Keratinocyte (primary cell): Measurements from ENCODE around the gene ACTN4. TPM values are rescaled to one million over a fixed set of nuclear protein-coding genes. Genes with fewer than 3 reads are reported as not detected.

Experiments
- DNase-seq: peaks from one replicate; pipeline ENCODE4 v3.0.0-alpha.2; 2011; ENCODE audit warnings: low read depth, missing footprints, low spot score
- FAIRE-seq: peaks from 2 replicates; lab custom pipeline; 2011; peaks lifted over from hg19 to GRCh38; lab: Jason Lieb, UNC
- H2AFZ ChIP-seq: 2 replicates; pipeline ENCODE4 v1.6.0; 2012; ENCODE audit warnings: low read length, control low read depth, inconsistent platforms; ENCODE audit not compliant: control insufficient read depth
- H3K27ac ChIP-seq: 2 replicates; pipeline ENCODE4 v1.5.1; 2011; ENCODE audit warnings: low read length; ENCODE audit not compliant: control insufficient read depth, insufficient read depth
- H3K27me3 ChIP-seq: 3 replicates; pipeline ENCODE4 v1.6.0; 2011; ENCODE audit warnings: low read length; ENCODE audit not compliant: control insufficient read depth, insufficient read depth; ENCODE audit errors: extremely low read depth
- H3K36me3 ChIP-seq, 2 experiments: 2 replicates in 1 of 2; 3 replicates in 1 of 2; pipeline ENCODE4 v1.5.1; 2011; ENCODE audit warnings: low read length in 2 of 2, mild to moderate bottlenecking in 1 of 2; ENCODE audit not compliant: control insufficient read depth in 2 of 2, insufficient read depth in 2 of 2; ENCODE audit errors: extremely low read depth in 1 of 2
- H3K4me1 ChIP-seq: 3 replicates; pipeline ENCODE4 v1.5.1; 2011; ENCODE audit warnings: low read length; ENCODE audit not compliant: control insufficient read depth, insufficient read depth; ENCODE audit errors: extremely low read depth
- H3K4me2 ChIP-seq: 3 replicates; pipeline ENCODE4 v1.6.0; 2011; ENCODE audit warnings: low read depth, low read length; ENCODE audit not compliant: control insufficient read depth, insufficient read depth; ENCODE audit errors: extremely low read depth
- H3K4me3 ChIP-seq, 3 experiments: fragments of 200-600 bp in 1 of 3; sonication (generic) in 1 of 3; 2 replicates in 2 of 3; 3 replicates in 1 of 3; pipeline ENCODE4 v1.5.1; 2011 to 2016; ENCODE audit warnings: low read length in 3 of 3, mild to moderate bottlenecking in 3 of 3, control low read depth in 2 of 3, inconsistent platforms in 1 of 3, low read depth in 1 of 3, mixed read lengths in 1 of 3, mixed run types in 1 of 3, moderate library complexity in 1 of 3; ENCODE audit not compliant: control insufficient read depth in 2 of 3, insufficient read depth in 2 of 3; ENCODE audit errors: extremely low read depth in 1 of 3
- H3K79me2 ChIP-seq: 2 replicates; pipeline ENCODE4 v1.6.0; 2012; ENCODE audit warnings: low read length; ENCODE audit not compliant: control insufficient read depth, insufficient read depth
- H3K9ac ChIP-seq: 3 replicates; pipeline ENCODE4 v1.6.0; 2011; ENCODE audit warnings: low read length; ENCODE audit not compliant: control insufficient read depth, insufficient read depth; ENCODE audit errors: extremely low read depth
- H3K9me1 ChIP-seq: 3 replicates; pipeline ENCODE4 v1.6.0; 2011; ENCODE audit warnings: low read length; ENCODE audit not compliant: control insufficient read depth, insufficient read depth; ENCODE audit errors: extremely low read depth
- H3K9me3 ChIP-seq: 2 replicates; pipeline ENCODE4 v1.5.1; 2012; ENCODE audit warnings: low read depth, low read length; ENCODE audit not compliant: control insufficient read depth
- H4K20me1 ChIP-seq: 3 replicates; pipeline ENCODE4 v1.6.0; 2011; ENCODE audit warnings: low read length; ENCODE audit not compliant: control insufficient read depth, insufficient read depth; ENCODE audit errors: extremely low read depth
- EZH2 ChIP-seq: IDR thresholded peaks from one replicate; pipeline ENCODE4 v1.6.1; 2012; ENCODE audit warnings: inconsistent platforms, mild to moderate bottlenecking, low read length, moderate library complexity
- dilution Hi-C: fragments of 300-500 bp; cut with MboI; formaldehyde crosslinking; loops from one replicate; pipeline ENCODE4 v1.7.0; 2020; ENCODE audit warnings: low sequenced_read_pairs; ENCODE audit not compliant: extremely low pct_ligation_motif_present
- polyA plus RNA-seq, 5 experiments: library from polyadenylated mRNA; depleted of rRNA in 3 of 5; stranded (reverse) in 3 of 5; stranded (forward) in 1 of 5; unstranded in 1 of 5; fragments of >200 nt; gene quantifications; 1 replicate in 1 of 5; 2 replicates in 3 of 5; 3 replicates in 1 of 5; pipeline versions ENCODE4 v1.2.1 to v1.2.3, GENCODE V29; 2011 to 2012; ENCODE audit warnings: missing spikeins in 2 of 5, low read depth in 1 of 5, low replicate concordance in 1 of 5
- TF ChIP-seq, protein P1 (sequence below), 3 experiments: IDR thresholded peaks in 1 of 3; conservative IDR thresholded peaks in 1 of 3; optimal IDR thresholded peaks in 1 of 3; 2 replicates in 2 of 3; 3 replicates in 1 of 3; pipeline versions ENCODE3 to v1.5.1; 2011; ENCODE audit warnings: low read length in 3 of 3, mild to moderate bottlenecking in 3 of 3, moderate library complexity in 2 of 3, control low read depth in 1 of 3, inconsistent platforms in 1 of 3; ENCODE audit not compliant: insufficient read depth in 2 of 3; ENCODE audit errors: extremely low read depth in 1 of 3

The ACTN4 gene
- polyA plus RNA-seq, 1 donor (not counting 4 experiments of a cell fraction or from before 2014, with no cell fraction given), result 463 TPM

DNA sequence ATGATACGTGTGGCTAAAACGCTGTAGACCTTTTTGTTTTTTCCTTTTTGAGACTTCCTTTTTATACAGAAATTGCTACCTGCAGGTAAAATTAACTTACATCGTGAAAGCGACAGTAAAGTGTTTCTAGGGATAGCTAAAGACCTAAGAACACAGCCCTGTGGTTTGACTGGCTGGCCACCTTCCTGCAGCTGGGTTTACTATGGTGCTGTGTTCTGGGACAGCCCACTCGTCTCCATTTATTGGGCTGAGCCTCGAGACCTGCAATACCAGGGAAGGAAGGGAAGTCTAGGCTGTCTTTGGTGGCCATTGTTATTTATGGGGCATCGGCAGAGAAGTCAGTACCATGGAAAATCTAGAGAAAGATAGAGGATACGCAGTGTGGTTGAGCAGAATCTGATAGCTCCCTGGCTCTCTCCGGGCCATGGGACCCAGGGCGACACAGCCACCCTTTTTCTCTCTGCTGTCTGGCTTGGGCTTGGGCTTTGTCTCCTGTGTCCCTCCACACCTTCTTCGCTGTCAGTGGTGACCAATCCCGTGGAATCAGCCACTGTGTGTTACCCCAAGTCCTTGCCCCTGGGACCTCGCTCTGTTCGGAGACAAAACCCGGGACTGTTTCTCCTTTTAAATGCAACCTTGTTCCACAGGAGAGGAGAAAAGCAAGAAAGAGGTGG, 30.9 kb downstream of the ACTN4 start:
- TF ChIP-seq, protein P1, sequence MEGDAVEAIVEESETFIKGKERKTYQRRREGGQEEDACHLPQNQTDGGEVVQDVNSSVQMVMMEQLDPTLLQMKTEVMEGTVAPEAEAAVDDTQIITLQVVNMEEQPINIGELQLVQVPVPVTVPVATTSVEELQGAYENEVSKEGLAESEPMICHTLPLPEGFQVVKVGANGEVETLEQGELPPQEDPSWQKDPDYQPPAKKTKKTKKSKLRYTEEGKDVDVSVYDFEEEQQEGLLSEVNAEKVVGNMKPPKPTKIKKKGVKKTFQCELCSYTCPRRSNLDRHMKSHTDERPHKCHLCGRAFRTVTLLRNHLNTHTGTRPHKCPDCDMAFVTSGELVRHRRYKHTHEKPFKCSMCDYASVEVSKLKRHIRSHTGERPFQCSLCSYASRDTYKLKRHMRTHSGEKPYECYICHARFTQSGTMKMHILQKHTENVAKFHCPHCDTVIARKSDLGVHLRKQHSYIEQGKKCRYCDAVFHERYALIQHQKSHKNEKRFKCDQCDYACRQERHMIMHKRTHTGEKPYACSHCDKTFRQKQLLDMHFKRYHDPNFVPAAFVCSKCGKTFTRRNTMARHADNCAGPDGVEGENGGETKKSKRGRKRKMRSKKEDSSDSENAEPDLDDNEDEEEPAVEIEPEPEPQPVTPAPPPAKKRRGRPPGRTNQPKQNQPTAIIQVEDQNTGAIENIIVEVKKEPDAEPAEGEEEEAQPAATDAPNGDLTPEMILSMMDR (optimal IDR thresholded peaks at IDR 0.05 in 1 of 3, IDR thresholded peaks at IDR 0.05 in 1 of 3, conservative IDR thresholded peaks at IDR 0.05 in 1 of 3; ENCODE audit: extremely low read depth in 1 of 3, insufficient read depth in 2 of 3, low read length in 3 of 3), result no peak
- TF ChIP-seq EZH2, result no peak
- Histone ChIP-seq H3K36me3 (peaks cover 27 to 34% of the 10 kb centered on the region in 2 experiments), H3K9me1 (peaks cover 2% of the 10 kb centered on the region), H3K79me2 (peaks cover 89% of the 10 kb centered on the region), H3K4me3 (no peak overlapping the region), H3K9ac (no peak overlapping the region), H3K27me3 (no peaks in the 10 kb centered on the region), H4K20me1 (no peaks in the 10 kb centered on the region), H2AFZ (no peak overlapping the region), H3K27ac (peak overlapping the region; percentile 29), H3K4me2 (no peak overlapping the region), H3K4me1 (peaks cover 61% of the 10 kb centered on the region), H3K9me3 (no peaks in the 10 kb centered on the region)
- no peak for DNase-seq
- no peak for FAIRE-seq
- dilution Hi-C loops, result no loop called here

DNA sequence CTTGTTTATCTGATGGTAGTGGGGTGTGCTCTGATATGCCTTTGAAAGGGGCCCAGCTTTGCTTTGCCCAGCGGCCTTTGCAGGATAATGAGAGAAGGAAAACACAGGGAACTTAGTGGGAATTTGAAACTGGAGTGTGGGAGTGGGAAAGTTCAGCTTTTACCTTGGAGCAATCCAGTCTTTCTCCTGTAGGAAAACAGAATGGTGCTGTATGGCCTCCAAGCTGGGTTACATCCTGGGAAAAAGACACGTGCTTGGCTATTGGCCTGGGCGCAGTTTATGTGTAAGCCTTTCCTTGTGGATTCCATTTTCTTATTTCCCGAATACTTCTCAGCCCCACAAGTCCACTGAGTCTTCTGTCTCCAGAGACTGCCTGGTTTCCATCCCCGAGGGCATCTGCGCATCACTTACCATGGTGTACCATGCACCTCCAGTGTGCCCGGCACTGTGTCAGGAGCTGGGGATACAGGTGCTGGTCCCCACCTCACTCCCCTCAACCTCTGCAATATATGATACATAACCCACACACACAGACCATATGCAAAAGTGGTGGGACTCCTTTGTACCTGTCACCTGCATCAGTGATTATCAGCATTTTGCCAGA, 31.5 kb downstream of the ACTN4 start:
- H3K9ac ChIP-seq, result no peak overlapping the region
- FAIRE-seq, result no peak
- no peaks in the 10 kb centered on the region for H4K20me1 ChIP-seq
- H3K27me3 ChIP-seq, result no peaks in the 10 kb centered on the region
- H3K79me2 ChIP-seq, result peaks cover 87% of the 10 kb centered on the region
- no peak overlapping the region for H2AFZ ChIP-seq
- peak overlapping the region; percentile 8 for H3K27ac ChIP-seq
- H3K9me1 ChIP-seq, result peaks cover 2% of the 10 kb centered on the region
- no peak overlapping the region for H3K4me3 ChIP-seq
- DNase-seq, result no peak
- no peaks in the 10 kb centered on the region for H3K9me3 ChIP-seq
- peaks cover 63% of the 10 kb centered on the region for H3K4me1 ChIP-seq
- no peak overlapping the region for H3K4me2 ChIP-seq
- peaks cover 27 to 34% of the 10 kb centered on the region in 2 experiments for H3K36me3 ChIP-seq
- TF ChIP-seq, protein P1 (optimal IDR thresholded peaks at IDR 0.05 in 1 of 3, IDR thresholded peaks at IDR 0.05 in 1 of 3, conservative IDR thresholded peaks at IDR 0.05 in 1 of 3; ENCODE audit: extremely low read depth in 1 of 3, insufficient read depth in 2 of 3, low read length in 3 of 3), result no peak
- TF ChIP-seq EZH2, result no peak
- dilution Hi-C loops, result no loop called here
